ENCODE results near the gene ST3GAL5. TPM values are rescaled to one million over a fixed set of nuclear protein-coding genes. Genes with fewer than 3 reads are reported as not detected.
A peak's percentile ranks its signal among the peaks of the same experiment; 100 is the strongest.
"Not testable (repeated sequence)": the region's sequence is repeated elsewhere in the genome, so short reads cannot be mapped to it uniquely, and the experiment has no call there.

The ST3GAL5 gene
- total and polyA plus RNA-seq, 4 donors = 3.3 to 29.8 (median 15.7) TPM

DNA sequence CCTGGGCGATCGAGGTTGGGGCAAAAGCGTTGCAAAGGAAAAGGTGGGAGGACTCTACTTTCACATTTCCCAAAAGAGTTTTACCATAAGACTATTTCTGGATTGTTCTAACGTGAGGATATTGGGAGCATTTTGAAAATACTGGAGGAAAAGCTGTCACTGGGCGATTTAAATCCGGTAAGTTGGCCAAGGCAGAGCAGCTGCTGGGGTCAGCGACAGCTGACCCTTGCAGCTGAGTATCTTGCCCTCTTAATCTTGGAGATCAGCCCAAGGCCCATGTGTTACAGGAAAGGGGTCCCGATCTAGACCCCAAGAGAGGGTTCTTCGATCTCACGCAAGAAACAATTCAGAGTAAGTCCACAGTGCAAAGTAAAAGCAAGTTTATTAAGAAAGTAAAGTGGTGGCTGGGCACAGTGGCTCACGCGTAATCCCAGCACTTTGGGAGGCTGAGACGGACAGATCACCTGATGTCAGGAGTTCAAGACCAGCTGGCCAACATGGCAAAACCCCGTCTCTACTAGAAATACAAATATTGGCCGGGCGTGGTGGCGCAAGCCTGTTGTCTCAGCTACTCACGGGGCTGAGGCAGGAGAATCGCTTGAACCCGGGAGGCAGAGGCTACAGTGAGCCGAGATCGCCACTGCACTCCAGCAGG, 964 bp upstream of the ST3GAL5 start:
- 5 to 11% methylated on average over 22 of the region's 22 CpGs for whole genome bisulfite sequencing, 2 donors
- Histone ChIP-seq H3K27ac (ENCODE audit: low read depth in 1 of 2, low read length in 2 of 2) (peak overlapping the region in 1 of 2 donors; percentile 19), H3K4me3 (ENCODE audit: low read length in 2 of 2) (peak overlapping the region; percentile 71 to 75), H3K4me1 (ENCODE audit: control insufficient read depth in 1 of 2, insufficient read depth in 2 of 2, low read length in 2 of 2) (no peaks in the 10 kb centered on the region), H3K9me3 (ENCODE audit: control insufficient read depth, low read length) (no peaks in the 10 kb centered on the region), H3K36me3 (ENCODE audit: control insufficient read depth in 1 of 2, insufficient read depth in 2 of 2, low read length in 1 of 2) (no peaks in the 10 kb centered on the region), H3K27me3 (ENCODE audit: control insufficient read depth in 1 of 2, insufficient read depth in 2 of 2, low read length in 1 of 2) (no peaks in the 10 kb centered on the region)
- intact Hi-C loops (cut with DNase I) = loop anchor here (2.0 to 10.0 kb wide), 5 partner anchors 62 to 189 kb away; no protein-coding TSS in a partner anchor
- ATAC-seq (ENCODE audit: low FRiP score) (no peak), DNase-seq (peak in 1 of 2 donors; percentile 66)

DNA sequence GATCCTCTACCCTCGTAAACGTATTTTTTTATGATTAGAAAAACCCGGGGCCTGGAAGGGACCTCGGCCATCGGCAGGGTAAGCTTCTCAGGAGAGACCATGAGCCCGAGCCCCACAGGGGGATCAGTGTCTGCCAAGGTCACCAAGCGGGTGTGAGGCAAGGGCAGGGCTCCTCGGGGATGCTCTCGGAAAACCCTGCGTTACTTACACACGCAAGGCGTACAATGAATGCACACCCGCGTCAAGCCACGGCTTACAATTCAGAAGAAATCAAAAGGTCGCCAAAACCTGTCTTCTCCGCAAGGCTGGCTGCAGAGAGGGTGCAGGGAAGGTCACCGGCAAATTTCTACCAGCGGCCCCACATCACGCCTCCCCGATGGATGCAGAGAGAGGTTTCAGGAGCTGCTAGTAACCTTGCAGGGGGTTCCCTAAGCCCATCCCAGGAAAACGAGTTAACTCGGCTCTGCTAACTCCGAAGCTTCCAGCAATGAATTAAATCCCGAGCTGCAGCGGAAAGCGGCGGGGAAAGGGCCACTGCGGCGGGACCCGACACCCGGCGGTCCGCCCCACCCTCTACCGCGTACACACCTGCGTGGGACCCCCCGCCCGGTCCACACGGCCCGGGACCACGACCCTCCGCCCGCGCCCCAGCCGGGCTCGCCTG, 638 bp downstream of the ST3GAL5 start:
- intact Hi-C loops (cut with DNase I) = loop anchor here (2.0 to 10.0 kb wide), 5 partner anchors 61 to 191 kb away; no protein-coding TSS in a partner anchor
- Histone ChIP-seq H3K27me3 (ENCODE audit: control insufficient read depth in 1 of 2, insufficient read depth in 2 of 2, low read length in 1 of 2) (no peaks in the 10 kb centered on the region), H3K36me3 (ENCODE audit: control insufficient read depth in 1 of 2, insufficient read depth in 2 of 2, low read length in 1 of 2) (no peaks in the 10 kb centered on the region), H3K9me3 (ENCODE audit: control insufficient read depth, low read length) (no peaks in the 10 kb centered on the region), H3K4me1 (ENCODE audit: control insufficient read depth in 1 of 2, insufficient read depth in 2 of 2, low read length in 2 of 2) (no peaks in the 10 kb centered on the region), H3K4me3 (ENCODE audit: low read length in 2 of 2) (peak overlapping the region; percentile 71 to 75), H3K27ac (ENCODE audit: low read depth in 1 of 2, low read length in 2 of 2) (peak overlapping the region; percentile 19 to 38)
- ATAC-seq (ENCODE audit: low FRiP score) (no peak), DNase-seq (peak in 1 of 2 donors; percentile 63)
- 0 to 1% methylated on average over 42 to 47 of the region's 47 CpGs for WGBS, 2 donors

DNA sequence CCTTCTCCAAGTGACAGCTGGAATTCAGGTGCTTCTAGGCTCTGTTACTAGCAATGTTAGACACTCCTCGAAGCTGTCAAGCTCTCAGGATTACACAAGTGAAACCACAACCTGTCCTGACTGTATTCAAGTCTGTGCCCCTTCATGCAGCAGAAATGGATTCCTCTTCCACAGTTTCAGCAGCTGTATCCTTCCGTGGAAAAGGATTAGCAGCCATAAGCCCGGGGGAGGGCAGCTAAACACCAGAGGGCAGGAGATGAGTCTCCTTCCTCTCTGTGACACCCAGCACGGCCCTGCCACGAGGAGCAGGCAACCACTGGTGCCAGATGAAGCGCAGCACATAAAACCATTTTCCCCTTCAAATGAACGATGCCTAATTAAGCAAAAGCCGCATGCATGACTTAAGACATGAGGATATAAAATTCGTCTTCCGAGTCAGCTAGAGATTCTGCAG, 1.2 kb downstream of the ST3GAL5 start:
- Histone ChIP-seq H3K27me3 (ENCODE audit: control insufficient read depth in 1 of 2, insufficient read depth in 2 of 2, low read length in 1 of 2) (no peaks in the 10 kb centered on the region), H3K4me1 (ENCODE audit: control insufficient read depth in 1 of 2, insufficient read depth in 2 of 2, low read length in 2 of 2) (no peaks in the 10 kb centered on the region), H3K36me3 (ENCODE audit: control insufficient read depth in 1 of 2, insufficient read depth in 2 of 2, low read length in 1 of 2) (no peaks in the 10 kb centered on the region), H3K27ac (ENCODE audit: low read depth in 1 of 2, low read length in 2 of 2) (peak overlapping the region in 1 of 2 donors; percentile 20), H3K9me3 (ENCODE audit: control insufficient read depth, low read length) (no peaks in the 10 kb centered on the region), H3K4me3 (ENCODE audit: low read length in 2 of 2) (peak overlapping the region; percentile 71 to 75)
- 3 to 7% methylated on average over 10 of the region's 10 CpGs for WGBS, 2 donors
- ATAC-seq (ENCODE audit: low FRiP score) (peak; percentile 47), DNase-seq (peak in 1 of 2 donors; percentile 80)
- intact Hi-C loops (cut with DNase I) = loop anchor here (2.0 to 10.0 kb wide), 5 partner anchors 60 to 191 kb away; no protein-coding TSS in a partner anchor

DNA sequence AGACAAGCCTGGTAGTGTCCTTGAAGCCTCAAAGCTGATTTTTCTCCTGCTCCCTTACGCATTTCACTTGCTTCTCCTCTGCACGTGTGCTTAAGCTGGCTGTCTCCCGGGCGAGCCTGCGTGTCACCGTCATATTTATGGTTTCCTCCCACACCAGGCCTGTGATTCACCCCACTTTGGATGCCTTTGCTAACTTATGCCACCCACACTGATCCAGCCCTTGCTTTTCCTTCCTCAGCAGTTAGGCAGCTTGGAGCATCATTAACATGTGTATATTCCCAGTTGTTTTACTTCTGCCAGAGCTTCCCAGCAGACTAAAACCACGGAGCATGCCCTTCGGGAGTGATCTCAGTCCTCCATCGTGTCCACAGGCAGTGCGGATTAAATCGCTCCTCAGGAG, 2.2 kb downstream of the ST3GAL5 start:
- DNase-seq (peak; percentile 79 to 90), ATAC-seq (ENCODE audit: low FRiP score) (peak; percentile 42)
- no peaks in the 10 kb centered on the region for H3K36me3 ChIP-seq (ENCODE audit: control insufficient read depth in 1 of 2, insufficient read depth in 2 of 2, low read length in 1 of 2)
- H3K27ac ChIP-seq (ENCODE audit: low read depth in 1 of 2, low read length in 2 of 2) = peak overlapping the region in 1 of 2 donors; percentile 55
- WGBS, 2 donors = 4 to 9% methylated on average over 11 of the region's 11 CpGs
- intact Hi-C loops (cut with DNase I) = loop anchor here (5.0 to 10.0 kb wide), 4 partner anchors 59 to 186 kb away; no protein-coding TSS in a partner anchor
- no peaks in the 10 kb centered on the region for H3K4me1 ChIP-seq (ENCODE audit: control insufficient read depth in 1 of 2, insufficient read depth in 2 of 2, low read length in 2 of 2)
- no peak overlapping the region for H3K4me3 ChIP-seq (ENCODE audit: low read length in 2 of 2)
- no peaks in the 10 kb centered on the region for H3K27me3 ChIP-seq (ENCODE audit: control insufficient read depth in 1 of 2, insufficient read depth in 2 of 2, low read length in 1 of 2)
- H3K9me3 ChIP-seq (ENCODE audit: control insufficient read depth, low read length) = no peaks in the 10 kb centered on the region

DNA sequence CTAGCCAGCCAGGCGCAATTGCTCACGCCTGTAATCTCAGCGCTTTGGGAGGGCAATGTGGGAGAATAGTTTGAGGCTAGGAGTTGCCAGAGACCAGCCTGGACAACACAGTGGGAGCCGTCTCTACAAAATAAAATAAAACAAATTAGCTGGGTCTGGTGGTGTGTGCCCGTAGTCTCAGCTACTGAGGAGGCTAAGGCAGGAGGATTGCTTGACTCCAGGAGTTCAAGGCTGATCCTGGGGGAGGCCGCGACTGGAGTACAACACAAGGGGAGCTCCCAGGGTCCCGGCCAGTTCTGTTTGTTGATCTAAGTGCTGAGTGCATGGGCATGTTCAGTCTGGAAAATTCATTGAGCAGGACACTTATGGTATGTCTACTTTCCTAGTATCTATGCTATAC, 2.6 kb downstream of the ST3GAL5 start:
- no peak for DNase-seq
- Histone ChIP-seq H3K36me3 (ENCODE audit: control insufficient read depth in 1 of 2, insufficient read depth in 2 of 2, low read length in 1 of 2) (no peaks in the 10 kb centered on the region), H3K27me3 (ENCODE audit: control insufficient read depth in 1 of 2, insufficient read depth in 2 of 2, low read length in 1 of 2) (no peaks in the 10 kb centered on the region), H3K9me3 (ENCODE audit: control insufficient read depth, low read length) (no peaks in the 10 kb centered on the region), H3K27ac (ENCODE audit: low read depth in 1 of 2, low read length in 2 of 2) (peak overlapping the region in 1 of 2 donors; percentile 12), H3K4me3 (ENCODE audit: low read length in 2 of 2) (no peak overlapping the region), H3K4me1 (ENCODE audit: control insufficient read depth in 1 of 2, insufficient read depth in 2 of 2, low read length in 2 of 2) (no peaks in the 10 kb centered on the region)
- no peak for ATAC-seq (ENCODE audit: low FRiP score)
- intact Hi-C loops (cut with DNase I) = loop anchor here (5.0 to 10.0 kb wide), 4 partner anchors 59 to 186 kb away; no protein-coding TSS in a partner anchor
- 84 to 92% methylated on average over 8 of the region's 8 CpGs for WGBS, 2 donors

DNA sequence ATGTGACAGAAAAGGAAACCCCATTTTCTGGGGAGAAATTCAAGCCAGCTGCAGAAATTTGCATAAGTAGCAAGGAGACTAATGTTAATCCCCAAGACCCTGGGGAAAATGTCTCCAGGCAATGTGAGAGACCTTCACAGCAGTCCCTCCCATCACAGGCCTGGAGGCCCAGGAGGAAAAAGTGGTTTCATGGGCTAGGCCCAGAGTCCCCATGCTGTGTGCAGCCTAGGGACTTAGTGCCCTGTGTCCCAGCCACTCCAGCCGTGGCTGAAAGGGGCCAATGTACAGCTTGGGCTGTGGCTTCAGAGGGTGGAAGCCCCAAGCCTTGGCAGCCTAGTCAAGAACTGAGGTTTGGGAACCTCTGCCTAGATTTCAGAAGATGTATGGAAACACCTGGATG, 7.0 kb downstream of the ST3GAL5 start:
- WGBS, 2 donors = 97 to 100% methylated on average over 1 of the region's 1 CpG
- ATAC-seq (ENCODE audit: low FRiP score); H3K36me3 ChIP-seq (ENCODE audit: control insufficient read depth in 1 of 2, insufficient read depth in 2 of 2, low read length in 1 of 2); H3K27me3 ChIP-seq (ENCODE audit: control insufficient read depth in 1 of 2, insufficient read depth in 2 of 2, low read length in 1 of 2); H3K4me3 ChIP-seq (ENCODE audit: low read length in 2 of 2); H3K9me3 ChIP-seq (ENCODE audit: control insufficient read depth, low read length); H3K4me1 ChIP-seq (ENCODE audit: control insufficient read depth in 1 of 2, insufficient read depth in 2 of 2, low read length in 2 of 2); H3K27ac ChIP-seq (ENCODE audit: low read depth in 1 of 2, low read length in 2 of 2); DNase-seq: not testable (repeated sequence)
- intact Hi-C loops (cut with DNase I) = loop anchor here (10.0 kb wide), 2 partner anchors 113 to 137 kb away; no protein-coding TSS in a partner anchor

DNA sequence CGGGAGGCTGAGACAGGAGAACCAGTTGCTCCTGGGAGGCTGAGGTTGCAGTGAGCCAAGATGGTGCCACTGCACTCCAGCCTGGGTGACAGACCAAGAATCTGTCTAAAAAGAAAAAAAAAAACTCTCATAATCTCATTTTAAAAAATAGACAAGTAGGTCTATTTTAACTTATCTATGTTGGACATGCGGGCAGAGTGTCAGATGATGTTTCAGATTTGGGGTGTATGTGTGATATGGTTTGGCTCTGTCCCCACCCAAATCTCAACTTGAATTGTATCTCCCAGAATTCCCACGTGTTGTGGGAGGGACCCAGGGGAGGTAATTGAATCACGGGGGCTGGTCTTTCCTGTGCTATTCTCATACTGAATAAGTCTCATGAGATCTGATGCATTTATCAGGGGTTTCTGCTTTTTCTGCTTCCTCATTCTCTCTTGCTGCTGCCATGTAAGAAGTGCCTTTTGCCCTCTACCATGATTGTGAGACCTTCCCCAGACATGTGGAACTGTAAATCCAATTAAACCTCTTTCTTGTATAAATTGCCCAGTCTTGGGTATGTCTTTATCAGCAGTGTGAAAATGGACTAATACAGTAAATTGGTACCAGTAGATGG, 8.0 kb downstream of the ST3GAL5 start:
- not testable (repeated sequence) for H3K27ac ChIP-seq (ENCODE audit: low read depth in 1 of 2, low read length in 2 of 2)
- intact Hi-C loops (cut with DNase I) = loop anchor here (10.0 kb wide), 2 partner anchors 114 to 136 kb away; no protein-coding TSS in a partner anchor

DNA sequence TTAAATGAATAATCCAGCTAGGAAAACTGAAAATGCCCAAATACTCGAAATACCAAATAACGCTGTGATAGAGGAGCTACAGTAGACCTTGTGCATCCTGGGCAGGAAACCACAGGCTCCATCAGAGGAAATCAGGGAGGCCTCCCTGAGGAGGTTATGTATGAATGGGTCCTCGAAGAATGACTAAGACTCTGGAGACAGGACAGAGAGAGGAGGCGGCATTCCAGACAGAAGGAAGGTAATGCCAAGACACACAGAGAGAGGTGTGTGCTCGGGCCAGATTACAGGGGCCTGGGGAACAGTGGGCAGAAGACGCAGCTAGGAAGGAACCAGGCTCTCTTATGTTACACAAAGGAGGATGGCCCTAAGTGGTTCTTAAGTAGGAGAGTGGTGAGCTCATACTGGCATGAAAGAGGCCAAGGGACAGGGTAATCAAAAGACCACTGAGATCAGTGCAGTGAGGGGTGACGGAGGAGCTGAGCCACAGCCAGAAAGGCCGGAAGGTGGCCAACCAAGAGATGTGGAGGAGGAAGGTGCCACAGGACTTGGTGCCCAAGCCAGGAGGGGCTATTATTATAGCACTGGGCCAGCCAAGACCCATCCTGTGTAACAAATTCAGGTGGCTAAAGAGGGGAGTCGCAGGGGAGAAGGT, 9.9 kb downstream of the ST3GAL5 start:
- H3K4me3 ChIP-seq (ENCODE audit: low read length in 2 of 2) = no peak overlapping the region
- no peaks in the 10 kb centered on the region for H3K27me3 ChIP-seq (ENCODE audit: control insufficient read depth in 1 of 2, insufficient read depth in 2 of 2, low read length in 1 of 2)
- no peak for DNase-seq
- intact Hi-C loops (cut with DNase I) = no loop called here
- no peak for ATAC-seq (ENCODE audit: low FRiP score)
- no peaks in the 10 kb centered on the region for H3K36me3 ChIP-seq (ENCODE audit: control insufficient read depth in 1 of 2, insufficient read depth in 2 of 2, low read length in 1 of 2)
- 23 to 33% methylated on average over 9 of the region's 9 CpGs for WGBS, 2 donors
- H3K4me1 ChIP-seq (ENCODE audit: control insufficient read depth in 1 of 2, insufficient read depth in 2 of 2, low read length in 2 of 2) = peaks cover 0 to 3% of the 10 kb centered on the region in 2 donors
- H3K27ac ChIP-seq (ENCODE audit: low read depth in 1 of 2, low read length in 2 of 2) = peak overlapping the region in 1 of 2 donors; percentile 25
- H3K9me3 ChIP-seq (ENCODE audit: control insufficient read depth, low read length) = no peaks in the 10 kb centered on the region

More for the DNA sequence above, 8.0 kb downstream of the ST3GAL5 start:
- H3K27me3 ChIP-seq (ENCODE audit: control insufficient read depth in 1 of 2, insufficient read depth in 2 of 2, low read length in 1 of 2); ATAC-seq (ENCODE audit: low FRiP score); DNase-seq; H3K4me1 ChIP-seq (ENCODE audit: control insufficient read depth in 1 of 2, insufficient read depth in 2 of 2, low read length in 2 of 2); H3K9me3 ChIP-seq (ENCODE audit: control insufficient read depth, low read length); H3K36me3 ChIP-seq (ENCODE audit: control insufficient read depth in 1 of 2, insufficient read depth in 2 of 2, low read length in 1 of 2); H3K4me3 ChIP-seq (ENCODE audit: low read length in 2 of 2): not testable (repeated sequence)
- 57 to 76% methylated on average over 4 of the region's 4 CpGs for WGBS, 2 donors
